OCI-LY3 (cell line): ENCODE measurements around the gene ADARB2.

ENCODE experiments used
- H2AFZ ChIP-seq: fragments of 200-600, 300-600 bp; shearing (Covaris generic); 2 replicates; pipeline ENCODE4 v1.6.0; 2014; ENCODE audit warnings: antibody characterized with exemption, low read depth, low read length
- H3K27ac ChIP-seq: fragments of 200-600, 300-600 bp; sonication (generic); 2 replicates; pipeline ENCODE4 v1.5.1; 2014; ENCODE audit warnings: mild to moderate bottlenecking, low read length, moderate library complexity, mixed read lengths
- H3K27me3 ChIP-seq: fragments of 200-600, 300-600 bp; sonication (generic); 2 replicates; pipeline ENCODE4 v1.6.1; 2014; ENCODE audit warnings: low read depth, low read length, mixed read lengths
- H3K36me3 ChIP-seq: fragments of 200-600, 300-600 bp; sonication (generic); replicated peaks from 2 replicates; pipeline ENCODE3; 2014; ENCODE audit warnings: low read depth, low read length, mixed read lengths
- H3K4me1 ChIP-seq: fragments of 300-600, 200-600 bp; sonication (generic); 2 replicates; pipeline ENCODE4 v1.6.1; 2014; ENCODE audit warnings: low read length, mixed read lengths
- H3K4me2 ChIP-seq: fragments of 200-600, 300-600 bp; sonication (generic); 2 replicates; pipeline ENCODE4 v1.6.1; 2014; ENCODE audit warnings: low read length, mixed read lengths
- H3K4me3 ChIP-seq: fragments of 300-600, 200-600 bp; sonication (generic); 2 replicates; pipeline ENCODE4 v1.5.1; 2014; ENCODE audit warnings: antibody characterized with exemption, mild to moderate bottlenecking, low read length, moderate library complexity
- H3K79me2 ChIP-seq: fragments of 300-600, 200-600 bp; shearing (Covaris generic); 2 replicates; pipeline ENCODE4 v1.6.1; 2014; ENCODE audit warnings: mild to moderate bottlenecking, low read length, mixed read lengths
- H3K9ac ChIP-seq: fragments of 300-600, 200-600 bp; shearing (Covaris generic); 2 replicates; pipeline ENCODE4 v1.6.0; 2014; ENCODE audit warnings: mild to moderate bottlenecking, low read length, moderate library complexity
- H3K9me3 ChIP-seq: fragments of 200-600, 300-600 bp; shearing (Covaris generic); 2 replicates; pipeline ENCODE4 v1.6.1; 2014; ENCODE audit warnings: low read length, mixed read lengths; ENCODE audit not compliant: insufficient read depth
- H4K20me1 ChIP-seq: fragments of 200-600, 300-600 bp; sonication (generic); 2 replicates; pipeline ENCODE4 v1.6.1; 2016; ENCODE audit warnings: low read length, mixed read lengths; ENCODE audit not compliant: insufficient read depth
- EZH2phosphoT487 ChIP-seq: fragments of 200-600 bp; shearing (Covaris generic); IDR thresholded peaks from 2 replicates; pipeline ENCODE4 v1.6.1; 2018; ENCODE audit warnings: antibody characterized with exemption, mixed run types, low read depth
- TF ChIP-seq, protein P1 (sequence below): fragments of 200-600, 300-600 bp; sonication (generic); IDR thresholded peaks from 2 replicates; pipeline ENCODE4 v1.5.1; 2014; ENCODE audit warnings: antibody characterized with exemption, low read length, low read depth

Gene ADARB2

GRCh38 chr10:1158066-1158465 is 579.3 kb downstream of the ADARB2 start:
- H2AFZ ChIP-seq = no peak overlapping the region
- H4K20me1 ChIP-seq = no peaks in the 10 kb centered on the region
- no peaks in the 10 kb centered on the region for H3K9me3 ChIP-seq
- H3K4me3 ChIP-seq = no peak overlapping the region
- TF ChIP-seq, protein P1, sequence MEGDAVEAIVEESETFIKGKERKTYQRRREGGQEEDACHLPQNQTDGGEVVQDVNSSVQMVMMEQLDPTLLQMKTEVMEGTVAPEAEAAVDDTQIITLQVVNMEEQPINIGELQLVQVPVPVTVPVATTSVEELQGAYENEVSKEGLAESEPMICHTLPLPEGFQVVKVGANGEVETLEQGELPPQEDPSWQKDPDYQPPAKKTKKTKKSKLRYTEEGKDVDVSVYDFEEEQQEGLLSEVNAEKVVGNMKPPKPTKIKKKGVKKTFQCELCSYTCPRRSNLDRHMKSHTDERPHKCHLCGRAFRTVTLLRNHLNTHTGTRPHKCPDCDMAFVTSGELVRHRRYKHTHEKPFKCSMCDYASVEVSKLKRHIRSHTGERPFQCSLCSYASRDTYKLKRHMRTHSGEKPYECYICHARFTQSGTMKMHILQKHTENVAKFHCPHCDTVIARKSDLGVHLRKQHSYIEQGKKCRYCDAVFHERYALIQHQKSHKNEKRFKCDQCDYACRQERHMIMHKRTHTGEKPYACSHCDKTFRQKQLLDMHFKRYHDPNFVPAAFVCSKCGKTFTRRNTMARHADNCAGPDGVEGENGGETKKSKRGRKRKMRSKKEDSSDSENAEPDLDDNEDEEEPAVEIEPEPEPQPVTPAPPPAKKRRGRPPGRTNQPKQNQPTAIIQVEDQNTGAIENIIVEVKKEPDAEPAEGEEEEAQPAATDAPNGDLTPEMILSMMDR = no peak
- TF ChIP-seq EZH2phosphoT487 = no peak
- peaks cover 12% of the 10 kb centered on the region for H3K4me1 ChIP-seq
- H3K36me3 ChIP-seq = no peaks in the 10 kb centered on the region
- H3K27me3 ChIP-seq = 0 out of 2 replicates have a peak, but pooled peaks cover 8% of the 10 kb centered on the region
- H3K9ac ChIP-seq = no peak overlapping the region
- H3K79me2 ChIP-seq = no peaks in the 10 kb centered on the region
- no peak overlapping the region for H3K4me2 ChIP-seq
- H3K27ac ChIP-seq = no peak overlapping the region

- H3K9me3 ChIP-seq = no peaks in the 10 kb centered on the region
- H3K79me2 ChIP-seq = no peaks in the 10 kb centered on the region
- 0 out of 2 replicates have a peak, but pooled peaks cover 8% of the 10 kb centered on the region for H3K27me3 ChIP-seq
- H4K20me1 ChIP-seq = no peaks in the 10 kb centered on the region
- peaks cover 16% of the 10 kb centered on the region for H3K4me1 ChIP-seq
- TF ChIP-seq, protein P1 = no peak
- no peak for TF ChIP-seq EZH2phosphoT487
- no peak overlapping the region for H3K4me2 ChIP-seq
- no peak overlapping the region for H3K27ac ChIP-seq
- H3K9ac ChIP-seq = no peak overlapping the region
- H3K4me3 ChIP-seq = no peak overlapping the region
- H3K36me3 ChIP-seq = no peaks in the 10 kb centered on the region
- H2AFZ ChIP-seq = no peak overlapping the region
These were observed 579.8 kb downstream of the ADARB2 start for GRCh38 chr10:1157615-1157933.

DNA sequence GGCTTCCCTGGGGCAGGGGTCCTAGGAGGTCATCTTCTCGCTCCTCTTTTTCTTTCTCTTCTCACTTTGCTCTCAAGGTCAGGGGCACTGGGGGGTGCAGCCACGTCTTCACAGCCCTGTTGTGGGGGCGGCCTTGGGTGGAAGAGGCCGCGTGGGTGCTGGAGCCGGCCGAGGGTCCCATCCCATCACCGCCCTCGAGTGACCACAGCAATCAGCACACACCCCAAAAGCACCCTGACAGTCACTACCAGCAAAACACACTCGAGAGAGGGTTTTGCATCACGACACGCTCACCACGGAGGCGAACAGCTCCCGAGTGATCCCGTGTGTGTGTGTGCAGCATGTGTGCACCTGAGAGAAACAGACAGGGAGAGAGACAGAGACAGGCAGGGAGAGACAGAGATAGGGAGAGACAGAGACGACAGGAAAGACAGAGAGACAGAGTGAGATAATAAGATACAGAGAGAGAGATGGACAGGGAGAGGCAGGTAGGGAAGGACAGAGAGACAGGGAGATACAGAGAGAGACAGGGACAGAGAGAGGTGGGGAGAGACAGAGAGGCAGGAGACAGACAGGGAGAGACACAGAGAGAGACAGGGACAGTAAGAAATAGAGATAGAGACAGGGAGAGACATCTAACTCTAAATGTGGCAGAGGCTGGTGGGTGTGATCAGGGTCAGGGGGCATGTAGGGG is 580.3 kb downstream of the ADARB2 start:
- Histone ChIP-seq H3K4me1 (peaks cover 21% of the 10 kb centered on the region), H3K27ac (no peak overlapping the region), H3K79me2 (no peaks in the 10 kb centered on the region), H3K4me3 (no peak overlapping the region), H3K27me3 (0 out of 2 replicates have a peak, but pooled peaks cover 4% of the 10 kb centered on the region), H3K4me2 (no peak overlapping the region), H3K9ac (no peak overlapping the region), H3K36me3 (no peaks in the 10 kb centered on the region), H2AFZ (no peak overlapping the region), H3K9me3 (no peaks in the 10 kb centered on the region), H4K20me1 (no peaks in the 10 kb centered on the region)
- TF ChIP-seq, protein P1 = no peak
- TF ChIP-seq EZH2phosphoT487 = no peak

DNA sequence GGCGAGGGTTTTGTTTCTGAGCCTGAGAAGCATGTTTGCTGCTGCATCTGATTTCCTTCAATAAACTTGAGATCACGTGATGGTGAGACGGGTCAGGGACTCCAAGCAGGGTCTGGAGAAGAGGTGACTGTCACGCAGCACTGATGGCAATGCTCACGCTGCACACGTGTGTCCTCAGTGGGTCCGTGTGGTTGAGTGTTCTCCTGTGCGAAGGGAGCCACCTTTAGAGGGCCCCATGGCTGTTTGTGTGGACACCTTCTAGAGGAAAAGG is 580.8 kb downstream of the ADARB2 start:
- H3K4me3 ChIP-seq = no peak overlapping the region
- H3K27ac ChIP-seq = no peak overlapping the region
- H3K9ac ChIP-seq = no peak overlapping the region
- no peak overlapping the region for H3K4me2 ChIP-seq
- H2AFZ ChIP-seq = no peak overlapping the region
- H3K36me3 ChIP-seq = no peaks in the 10 kb centered on the region
- TF ChIP-seq EZH2phosphoT487 = no peak
- TF ChIP-seq, protein P1 = no peak
- H3K4me1 ChIP-seq = peaks cover 20% of the 10 kb centered on the region
- H4K20me1 ChIP-seq = no peaks in the 10 kb centered on the region
- H3K9me3 ChIP-seq = no peaks in the 10 kb centered on the region
- H3K79me2 ChIP-seq = no peaks in the 10 kb centered on the region
- H3K27me3 ChIP-seq = no peaks in the 10 kb centered on the region
